SK-N-SH treated with all-trans-retinoic acid at 6 μM for 48 hours (cell line): ENCODE results near the gene TKT.

Source experiments
- ATAC-seq: fragments of 200-7000 bp; cut with Tn5 transposase; 3 replicates; pipeline ENCODE4 v1.9.1; 2020; ENCODE audit warnings: mild to moderate bottlenecking, moderate library complexity
- BACH2 ChIP-seq: fragments of 250-450 bp; sonication (Bioruptor Pico); IDR thresholded peaks from 2 replicates; pipeline ENCODE4 v1.9.0; 2021; ENCODE audit warnings: mild to moderate bottlenecking, borderline replicate concordance
- CSDC2 ChIP-seq: fragments of 250-450 bp; sonication (Bioruptor Pico); IDR thresholded peaks from 2 replicates; pipeline ENCODE4 v1.5.0; 2020; ENCODE audit warnings: mild to moderate bottlenecking, moderate library complexity
- ESRRG ChIP-seq: fragments of 250-450 bp; sonication (Bioruptor Pico); IDR thresholded peaks from 2 replicates; pipeline ENCODE4 v1.6.1; 2021; ENCODE audit warnings: mild to moderate bottlenecking
- GLIS3 ChIP-seq: fragments of 250-450 bp; sonication (Bioruptor Pico); IDR thresholded peaks from 2 replicates; pipeline ENCODE4 v1.5.0; 2020; ENCODE audit warnings: mild to moderate bottlenecking, moderate library complexity
- ISL1 ChIP-seq: fragments of 250-450 bp; sonication (Bioruptor Pico); IDR thresholded peaks from 2 replicates; pipeline ENCODE4 v2.1.2; 2022; ENCODE audit warnings: mild to moderate bottlenecking, moderate library complexity
- PPARA ChIP-seq: fragments of 250-450 bp; sonication (Bioruptor Pico); IDR thresholded peaks from 2 replicates; pipeline ENCODE4 v1.5.0; 2020; ENCODE audit warnings: mild to moderate bottlenecking, borderline replicate concordance
- RARB ChIP-seq: fragments of 250-450 bp; sonication (Bioruptor Pico); IDR thresholded peaks from 2 replicates; pipeline ENCODE4 v1.8.0; 2021; ENCODE audit warnings: mild to moderate bottlenecking, moderate library complexity
- SNAI2 ChIP-seq: fragments of 250-450 bp; sonication (Bioruptor Pico); IDR thresholded peaks from 2 replicates; pipeline ENCODE4 v1.5.0; 2020; ENCODE audit warnings: mild to moderate bottlenecking, moderate library complexity
- TCF4 ChIP-seq: fragments of 250-450 bp; sonication (Bioruptor Pico); IDR thresholded peaks from 2 replicates; pipeline ENCODE4 v1.8.0; 2021; ENCODE audit warnings: mild to moderate bottlenecking, moderate library complexity, borderline replicate concordance
- TOX ChIP-seq: fragments of 250-450 bp; sonication (Bioruptor Pico); IDR thresholded peaks from 2 replicates; pipeline ENCODE4 v1.8.0; 2021; ENCODE audit warnings: mild to moderate bottlenecking, moderate library complexity, borderline replicate concordance
- ZFP3 ChIP-seq: fragments of 250-450 bp; sonication (Bioruptor Pico); IDR thresholded peaks from 2 replicates; pipeline ENCODE4 v1.5.0; 2020; ENCODE audit warnings: mild to moderate bottlenecking, moderate library complexity
- ZFP30 ChIP-seq: fragments of 450-650 bp; formaldehyde crosslinking; IDR thresholded peaks from 2 replicates; pipeline ENCODE4 v1.5.0; 2022; ENCODE audit warnings: mild to moderate bottlenecking, moderate library complexity
- ZNF565 ChIP-seq: fragments of 450-650 bp; formaldehyde crosslinking; conservative IDR thresholded peaks from 2 replicates; pipeline ENCODE4 v1.5.0; 2020; ENCODE audit warnings: low read depth, mild to moderate bottlenecking, moderate library complexity
- ZNF8 ChIP-seq: fragments of 450-650 bp; formaldehyde crosslinking; IDR thresholded peaks from 2 replicates; pipeline ENCODE4 v1.5.0; 2020; ENCODE audit warnings: mild to moderate bottlenecking, moderate library complexity
- TF ChIP-seq, protein P1 (sequence below): fragments of 250-450 bp; sonication (Bioruptor Pico); IDR thresholded peaks from 2 replicates; pipeline ENCODE4 v1.8.0; 2021; ENCODE audit warnings: low read depth, mild to moderate bottlenecking, moderate library complexity, borderline replicate concordance
- TF ChIP-seq, protein P2 (sequence below): fragments of 250-450 bp; sonication (Bioruptor Pico); IDR thresholded peaks from 2 replicates; pipeline ENCODE4 v1.5.0; 2020; ENCODE audit warnings: mild to moderate bottlenecking, moderate library complexity
- TF ChIP-seq, protein P3 (sequence below): fragments of 250-450 bp; sonication (Bioruptor Pico); IDR thresholded peaks from 2 replicates; pipeline ENCODE4 v1.5.1; 2021; ENCODE audit warnings: mild to moderate bottlenecking, moderate library complexity
- TF ChIP-seq, protein P4 (sequence below): fragments of 250-450 bp; sonication (Bioruptor Pico); IDR thresholded peaks from 2 replicates; pipeline ENCODE4 v1.5.1; 2020; ENCODE audit warnings: low read depth, mild to moderate bottlenecking, moderate library complexity
- TF ChIP-seq, protein P5 (sequence below): fragments of 250-450 bp; sonication (Bioruptor Pico); IDR thresholded peaks from 2 replicates; pipeline ENCODE4 v1.8.0; 2020; ENCODE audit warnings: mild to moderate bottlenecking, moderate library complexity, borderline replicate concordance

TKT gene

DNA sequence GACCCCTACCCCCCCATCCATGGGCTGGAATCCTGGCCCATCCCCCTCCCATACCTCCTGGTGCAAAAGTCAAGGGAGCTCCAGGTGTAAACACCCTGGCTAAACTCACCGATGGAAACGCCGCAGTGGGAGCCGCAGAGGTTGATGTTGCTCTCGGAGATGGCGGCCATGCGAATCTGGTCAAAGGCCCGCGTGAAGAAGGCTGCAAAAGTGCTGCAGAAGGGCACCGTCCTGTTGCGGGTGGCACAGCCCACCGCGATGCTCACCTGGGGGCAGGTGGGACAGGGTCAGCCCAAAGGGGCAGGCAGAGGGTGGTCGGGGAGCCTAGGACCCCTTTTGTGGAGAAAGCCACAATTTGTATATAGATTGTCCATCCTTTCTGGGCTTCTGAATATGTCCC lies 26.7 kb downstream of the TKT start:
- no peak for TF ChIP-seq TOX (CRISPR knock-in tag)
- no peak for TF ChIP-seq RARB (CRISPR knock-in tag)
- TF ChIP-seq PPARA (CRISPR knock-in tag), result no peak
- TF ChIP-seq ESRRG (CRISPR knock-in tag), result no peak
- no peak for TF ChIP-seq GLIS3 (CRISPR knock-in tag)
- TF ChIP-seq, protein P1, sequence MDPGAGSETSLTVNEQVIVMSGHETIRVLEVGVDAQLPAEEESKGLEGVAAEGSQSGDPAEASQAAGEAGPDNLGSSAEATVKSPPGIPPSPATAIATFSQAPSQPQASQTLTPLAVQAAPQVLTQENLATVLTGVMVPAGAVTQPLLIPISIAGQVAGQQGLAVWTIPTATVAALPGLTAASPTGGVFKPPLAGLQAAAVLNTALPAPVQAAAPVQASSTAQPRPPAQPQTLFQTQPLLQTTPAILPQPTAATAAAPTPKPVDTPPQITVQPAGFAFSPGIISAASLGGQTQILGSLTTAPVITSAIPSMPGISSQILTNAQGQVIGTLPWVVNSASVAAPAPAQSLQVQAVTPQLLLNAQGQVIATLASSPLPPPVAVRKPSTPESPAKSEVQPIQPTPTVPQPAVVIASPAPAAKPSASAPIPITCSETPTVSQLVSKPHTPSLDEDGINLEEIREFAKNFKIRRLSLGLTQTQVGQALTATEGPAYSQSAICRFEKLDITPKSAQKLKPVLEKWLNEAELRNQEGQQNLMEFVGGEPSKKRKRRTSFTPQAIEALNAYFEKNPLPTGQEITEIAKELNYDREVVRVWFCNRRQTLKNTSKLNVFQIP, result no peak
- no peak for TF ChIP-seq CSDC2 (CRISPR knock-in tag)
- no peak for ATAC-seq

DNA sequence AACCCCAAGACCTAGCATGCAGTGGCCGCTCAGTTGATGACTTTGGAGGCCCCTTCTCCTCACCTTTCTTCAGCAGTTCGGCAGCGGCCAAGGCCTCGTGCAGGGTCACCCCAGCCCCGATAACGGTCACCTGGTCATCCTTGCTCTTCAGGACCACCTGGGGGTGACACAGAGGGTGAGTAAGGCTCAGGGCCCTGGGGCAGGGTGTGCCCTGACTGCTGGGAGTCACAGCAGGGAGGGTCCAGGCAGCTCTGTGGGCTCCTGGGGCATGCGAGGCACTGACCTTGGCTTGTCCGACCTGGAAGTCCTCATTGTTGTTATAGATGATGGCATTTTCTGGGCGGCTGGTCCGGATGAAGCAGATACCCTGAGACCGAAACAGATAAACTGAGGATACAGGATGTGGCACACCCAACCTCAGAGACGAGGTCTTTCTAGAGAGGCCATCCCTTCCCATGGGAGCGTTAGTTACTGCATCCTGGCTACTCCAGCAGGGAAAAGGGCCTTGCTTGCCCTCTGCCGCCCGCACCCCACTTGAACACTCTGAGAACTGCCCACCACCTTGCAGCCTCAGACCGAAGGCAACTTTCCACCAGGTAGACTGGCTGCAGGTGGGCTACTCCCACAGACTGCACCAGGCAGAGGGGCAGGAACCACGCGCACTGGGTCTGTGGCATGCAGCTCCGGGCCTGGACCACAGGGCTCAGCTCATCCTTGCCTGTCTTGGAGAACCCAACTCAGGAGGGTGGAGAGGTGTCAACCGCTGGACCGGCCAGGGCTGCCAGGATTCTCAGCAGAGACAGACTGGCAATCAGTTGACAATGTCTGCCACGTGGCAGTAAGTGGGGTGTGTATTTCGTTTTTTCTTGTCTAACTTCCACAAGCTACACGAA lies 27.6 kb downstream of the TKT start:
- ATAC-seq, result no peak
- TF ChIP-seq, protein P2, sequence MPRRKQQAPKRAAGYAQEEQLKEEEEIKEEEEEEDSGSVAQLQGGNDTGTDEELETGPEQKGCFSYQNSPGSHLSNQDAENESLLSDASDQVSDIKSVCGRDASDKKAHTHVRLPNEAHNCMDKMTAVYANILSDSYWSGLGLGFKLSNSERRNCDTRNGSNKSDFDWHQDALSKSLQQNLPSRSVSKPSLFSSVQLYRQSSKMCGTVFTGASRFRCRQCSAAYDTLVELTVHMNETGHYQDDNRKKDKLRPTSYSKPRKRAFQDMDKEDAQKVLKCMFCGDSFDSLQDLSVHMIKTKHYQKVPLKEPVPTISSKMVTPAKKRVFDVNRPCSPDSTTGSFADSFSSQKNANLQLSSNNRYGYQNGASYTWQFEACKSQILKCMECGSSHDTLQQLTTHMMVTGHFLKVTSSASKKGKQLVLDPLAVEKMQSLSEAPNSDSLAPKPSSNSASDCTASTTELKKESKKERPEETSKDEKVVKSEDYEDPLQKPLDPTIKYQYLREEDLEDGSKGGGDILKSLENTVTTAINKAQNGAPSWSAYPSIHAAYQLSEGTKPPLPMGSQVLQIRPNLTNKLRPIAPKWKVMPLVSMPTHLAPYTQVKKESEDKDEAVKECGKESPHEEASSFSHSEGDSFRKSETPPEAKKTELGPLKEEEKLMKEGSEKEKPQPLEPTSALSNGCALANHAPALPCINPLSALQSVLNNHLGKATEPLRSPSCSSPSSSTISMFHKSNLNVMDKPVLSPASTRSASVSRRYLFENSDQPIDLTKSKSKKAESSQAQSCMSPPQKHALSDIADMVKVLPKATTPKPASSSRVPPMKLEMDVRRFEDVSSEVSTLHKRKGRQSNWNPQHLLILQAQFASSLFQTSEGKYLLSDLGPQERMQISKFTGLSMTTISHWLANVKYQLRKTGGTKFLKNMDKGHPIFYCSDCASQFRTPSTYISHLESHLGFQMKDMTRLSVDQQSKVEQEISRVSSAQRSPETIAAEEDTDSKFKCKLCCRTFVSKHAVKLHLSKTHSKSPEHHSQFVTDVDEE (CRISPR knock-in tag), result no peak
- TF ChIP-seq, protein P3, sequence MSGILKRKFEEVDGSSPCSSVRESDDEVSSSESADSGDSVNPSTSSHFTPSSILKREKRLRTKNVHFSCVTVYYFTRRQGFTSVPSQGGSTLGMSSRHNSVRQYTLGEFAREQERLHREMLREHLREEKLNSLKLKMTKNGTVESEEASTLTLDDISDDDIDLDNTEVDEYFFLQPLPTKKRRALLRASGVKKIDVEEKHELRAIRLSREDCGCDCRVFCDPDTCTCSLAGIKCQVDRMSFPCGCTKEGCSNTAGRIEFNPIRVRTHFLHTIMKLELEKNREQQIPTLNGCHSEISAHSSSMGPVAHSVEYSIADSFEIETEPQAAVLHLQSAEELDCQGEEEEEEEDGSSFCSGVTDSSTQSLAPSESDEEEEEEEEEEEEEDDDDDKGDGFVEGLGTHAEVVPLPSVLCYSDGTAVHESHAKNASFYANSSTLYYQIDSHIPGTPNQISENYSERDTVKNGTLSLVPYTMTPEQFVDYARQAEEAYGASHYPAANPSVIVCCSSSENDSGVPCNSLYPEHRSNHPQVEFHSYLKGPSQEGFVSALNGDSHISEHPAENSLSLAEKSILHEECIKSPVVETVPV (CRISPR knock-in tag), result no peak
- TF ChIP-seq ZNF8 (CRISPR knock-in tag), result no peak
- no peak for TF ChIP-seq CSDC2 (CRISPR knock-in tag)
- TF ChIP-seq, protein P4, sequence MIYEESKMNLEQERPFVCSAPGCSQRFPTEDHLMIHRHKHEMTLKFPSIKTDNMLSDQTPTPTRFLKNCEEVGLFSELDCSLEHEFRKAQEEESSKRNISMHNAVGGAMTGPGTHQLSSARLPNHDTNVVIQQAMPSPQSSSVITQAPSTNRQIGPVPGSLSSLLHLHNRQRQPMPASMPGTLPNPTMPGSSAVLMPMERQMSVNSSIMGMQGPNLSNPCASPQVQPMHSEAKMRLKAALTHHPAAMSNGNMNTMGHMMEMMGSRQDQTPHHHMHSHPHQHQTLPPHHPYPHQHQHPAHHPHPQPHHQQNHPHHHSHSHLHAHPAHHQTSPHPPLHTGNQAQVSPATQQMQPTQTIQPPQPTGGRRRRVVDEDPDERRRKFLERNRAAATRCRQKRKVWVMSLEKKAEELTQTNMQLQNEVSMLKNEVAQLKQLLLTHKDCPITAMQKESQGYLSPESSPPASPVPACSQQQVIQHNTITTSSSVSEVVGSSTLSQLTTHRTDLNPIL, result no peak
- TF ChIP-seq TOX (CRISPR knock-in tag), result no peak
- no peak for TF ChIP-seq ZFP30 (CRISPR knock-in tag)
- no peak for TF ChIP-seq PPARA (CRISPR knock-in tag)

DNA sequence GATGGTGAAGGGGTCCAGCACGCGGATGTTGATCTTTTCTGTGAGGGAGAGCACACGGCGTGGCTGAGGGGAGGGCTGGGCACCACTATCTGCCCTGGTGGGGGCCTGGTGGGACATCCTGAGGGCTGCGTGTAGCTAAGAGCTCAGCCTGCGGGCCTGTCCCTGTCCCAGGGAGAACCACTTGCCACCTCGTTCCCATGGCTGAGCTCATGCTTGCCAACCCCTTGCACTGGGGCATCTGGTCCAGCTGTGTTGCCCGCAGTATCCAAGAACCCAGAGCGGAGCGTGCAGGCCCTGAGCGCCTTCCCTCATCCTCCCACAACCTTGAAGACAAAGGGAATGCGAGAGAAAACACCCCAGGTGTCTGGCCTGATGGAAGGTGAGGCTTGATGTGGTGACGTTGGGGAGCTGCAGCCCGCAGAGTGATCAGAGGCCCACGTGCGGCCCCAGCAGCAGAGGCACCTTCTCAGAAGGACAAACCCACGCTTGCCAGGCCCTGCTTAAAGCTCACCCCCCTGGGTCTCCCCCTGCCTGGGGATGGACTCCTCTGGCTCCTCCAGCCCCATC lies 28.9 kb downstream of the TKT start:
- no peak for ATAC-seq
- TF ChIP-seq ESRRG (CRISPR knock-in tag), result no peak
- no peak for TF ChIP-seq PPARA (CRISPR knock-in tag)
- no peak for TF ChIP-seq ZFP30 (CRISPR knock-in tag)
- TF ChIP-seq, protein P5, sequence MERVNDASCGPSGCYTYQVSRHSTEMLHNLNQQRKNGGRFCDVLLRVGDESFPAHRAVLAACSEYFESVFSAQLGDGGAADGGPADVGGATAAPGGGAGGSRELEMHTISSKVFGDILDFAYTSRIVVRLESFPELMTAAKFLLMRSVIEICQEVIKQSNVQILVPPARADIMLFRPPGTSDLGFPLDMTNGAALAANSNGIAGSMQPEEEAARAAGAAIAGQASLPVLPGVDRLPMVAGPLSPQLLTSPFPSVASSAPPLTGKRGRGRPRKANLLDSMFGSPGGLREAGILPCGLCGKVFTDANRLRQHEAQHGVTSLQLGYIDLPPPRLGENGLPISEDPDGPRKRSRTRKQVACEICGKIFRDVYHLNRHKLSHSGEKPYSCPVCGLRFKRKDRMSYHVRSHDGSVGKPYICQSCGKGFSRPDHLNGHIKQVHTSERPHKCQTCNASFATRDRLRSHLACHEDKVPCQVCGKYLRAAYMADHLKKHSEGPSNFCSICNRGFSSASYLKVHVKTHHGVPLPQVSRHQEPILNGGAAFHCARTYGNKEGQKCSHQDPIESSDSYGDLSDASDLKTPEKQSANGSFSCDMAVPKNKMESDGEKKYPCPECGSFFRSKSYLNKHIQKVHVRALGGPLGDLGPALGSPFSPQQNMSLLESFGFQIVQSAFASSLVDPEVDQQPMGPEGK (CRISPR knock-in tag), result no peak
- TF ChIP-seq, protein P1, result no peak
- TF ChIP-seq, protein P2 (CRISPR knock-in tag), result no peak
- TF ChIP-seq ISL1, result no peak
- TF ChIP-seq SNAI2, result no peak
- no peak for TF ChIP-seq RARB (CRISPR knock-in tag)
- no peak for TF ChIP-seq BACH2 (CRISPR knock-in tag)
- TF ChIP-seq ZNF8 (CRISPR knock-in tag), result no peak
- TF ChIP-seq ZNF565 (CRISPR knock-in tag), result no peak
- no peak for TF ChIP-seq TCF4 (CRISPR knock-in tag)
- no peak for TF ChIP-seq ZFP3 (CRISPR knock-in tag)
